Measurements from ENCODE around the gene UBXN6. TPM values are rescaled to one million over a fixed set of nuclear protein-coding genes. Genes with fewer than 3 reads are reported as not detected.

UBXN6 gene
- total RNA-seq, 1 experiment from 2014 or later = 76.5 TPM

- ChIA-PET POLR2A (no interaction called here), RAD21 (ENCODE audit: low non-redundant PET in 1 of 2, low total read pairs in 2 of 2, uncharacterized antibody in 2 of 2, unreplicated experiment in 2 of 2) (no interaction called here), CTCF (no interaction called here)
- Histone ChIP-seq H3K27me3 (ENCODE audit: insufficient read depth, low read length) (no peaks in the 10 kb centered on the region), H3K27ac (ENCODE audit: low read depth, low read length) (no peak overlapping the region), H3K9me2 (ENCODE audit: insufficient read depth) (no peaks in the 10 kb centered on the region), H3K9me3 (ENCODE audit: control insufficient read depth in 1 of 2, insufficient read depth in 1 of 2, low read depth in 1 of 2, low read length in 2 of 2) (no peaks in the 10 kb centered on the region), H3K9ac (ENCODE audit: low read length) (no peak overlapping the region), H2AFZ (ENCODE audit: low read depth, low read length, poor library complexity, severe bottlenecking) (no peak overlapping the region), H3K36me3 (ENCODE audit: control insufficient read depth in 1 of 2, insufficient read depth in 2 of 2, low read length in 2 of 2) (peaks cover 48 to 58% of the 10 kb centered on the region in 2 experiments; a peak in 3 of 4 replicates), H3K4me2 (ENCODE audit: low read length) (no peak overlapping the region), H3K4me1 (ENCODE audit: control insufficient read depth in 1 of 2, insufficient read depth in 2 of 2, low read length in 2 of 2) (no peaks in the 10 kb centered on the region), H3K79me2 (ENCODE audit: insufficient read depth, low read length) (peaks cover 12% of the 10 kb centered on the region), H4K20me1 (ENCODE audit: insufficient read depth) (no peaks in the 10 kb centered on the region), H3K4me3 (replicated peaks in 1 of 2; ENCODE audit: low read depth in 1 of 2, low read length in 2 of 2) (no peak overlapping the region)
- TF ChIP-seq ZNF274 (IDR thresholded peaks at IDR 0.05; ENCODE audit: low read depth, low read length) = no peak
- TF ChIP-seq REST (IDR thresholded peaks at IDR 0.05; ENCODE audit: low read depth) = no peak
- no peak for TF ChIP-seq RAD21 (IDR thresholded peaks at IDR 0.05; ENCODE audit: low read depth)
- TF ChIP-seq YY1 (IDR thresholded peaks at IDR 0.05; ENCODE audit: extremely low read depth, insufficient replicate concordance, low read depth, low read length) = no peak
- TF ChIP-seq MAX (IDR thresholded peaks at IDR 0.05) = no peak
- no peak for TF ChIP-seq FOSL1 (IDR thresholded peaks at IDR 0.05; ENCODE audit: low read depth)
- TF ChIP-seq ATF3 (IDR thresholded peaks at IDR 0.05) = no peak
- TF ChIP-seq JUND (IDR thresholded peaks at IDR 0.05) = no peak
- DNase-seq (ENCODE audit: low read depth, low spot score) (no peak), ATAC-seq (no peak)
- intact Hi-C loops (cut with micrococcal nuclease) = no loop called here
- BruUV-seq (replicated peaks) = no TSS peak
Observed at GRCh38 chr19:4429771-4430171, 27.8 kb downstream of the UBXN6 start.
